Ishikawa (cell line): Measurements from ENCODE around the gene ARHGAP32.

Source experiments
- CEBPB ChIP-seq: IDR thresholded peaks from 2 replicates; pipeline ENCODE4 v1.6.1; 2012
- CREB1 ChIP-seq: IDR thresholded peaks from 2 replicates; pipeline ENCODE4 v1.6.1; 2012; ENCODE audit warnings: low read depth
- EGR1 ChIP-seq: IDR thresholded peaks from 2 replicates; pipeline ENCODE4 v1.6.1; 2012
- EP300 ChIP-seq: IDR thresholded peaks from 2 replicates; pipeline ENCODE4 v1.6.1; 2012; ENCODE audit warnings: borderline replicate concordance
- FOXM1 ChIP-seq: IDR thresholded peaks from 2 replicates; pipeline ENCODE4 v1.6.1; 2012; ENCODE audit warnings: low read depth, borderline replicate concordance
- MAX ChIP-seq: IDR thresholded peaks from 2 replicates; pipeline ENCODE4 v1.6.1; 2012
- NFIC ChIP-seq: IDR thresholded peaks from 2 replicates; pipeline ENCODE4 v1.6.1; 2012
- RAD21 ChIP-seq: IDR thresholded peaks from 2 replicates; pipeline ENCODE4 v1.6.1; 2012; ENCODE audit warnings: low read depth
- REST ChIP-seq: IDR thresholded peaks from 2 replicates; pipeline ENCODE4 v1.6.1; 2012; ENCODE audit warnings: low read depth, mild to moderate bottlenecking
- TAF1 ChIP-seq: IDR thresholded peaks from 2 replicates; pipeline ENCODE4 v1.6.1; 2012; ENCODE audit warnings: low read depth, mild to moderate bottlenecking
- TCF12 ChIP-seq: IDR thresholded peaks from 2 replicates; pipeline ENCODE4 v1.6.1; 2012; ENCODE audit warnings: low read depth
- TEAD4 ChIP-seq: IDR thresholded peaks from 2 replicates; pipeline ENCODE4 v1.6.1; 2012
- USF1 ChIP-seq: IDR thresholded peaks from 2 replicates; pipeline ENCODE4 v1.6.1; 2012
- YY1 ChIP-seq: IDR thresholded peaks from 2 replicates; pipeline ENCODE4 v1.6.1; 2012; ENCODE audit warnings: low read depth
- ZBTB7A ChIP-seq: IDR thresholded peaks from 2 replicates; pipeline ENCODE4 v1.6.1; 2012; ENCODE audit warnings: low read depth

ARHGAP32 gene

GRCh38 chr11:129141748-129142523 is 50.2 kb downstream of the ARHGAP32 start:
- TF ChIP-seq USF1, result no peak
- TF ChIP-seq CEBPB, result no peak
- no peak for TF ChIP-seq NFIC
- no peak for TF ChIP-seq RAD21
- no peak for TF ChIP-seq TAF1
- no peak for TF ChIP-seq REST
- TF ChIP-seq TCF12, result no peak
- no peak for TF ChIP-seq FOXM1
- TF ChIP-seq EP300, result no peak
- TF ChIP-seq CREB1, result no peak
- no peak for TF ChIP-seq EGR1
- no peak for TF ChIP-seq TEAD4
- no peak for TF ChIP-seq YY1
- no peak for TF ChIP-seq MAX
- TF ChIP-seq ZBTB7A, result no peak

- TF ChIP-seq EGR1, result no peak
- TF ChIP-seq FOXM1, result no peak
- no peak for TF ChIP-seq NFIC
- no peak for TF ChIP-seq ZBTB7A
- TF ChIP-seq TCF12, result no peak
- TF ChIP-seq USF1, result no peak
- TF ChIP-seq REST, result no peak
- no peak for TF ChIP-seq RAD21
- TF ChIP-seq CREB1, result no peak
- no peak for TF ChIP-seq TEAD4
- TF ChIP-seq YY1, result no peak
- TF ChIP-seq CEBPB, result no peak
- no peak for TF ChIP-seq EP300
- no peak for TF ChIP-seq TAF1
- TF ChIP-seq MAX, result no peak
Measured at GRCh38 chr11:129131316-129131715, 60.8 kb downstream of the ARHGAP32 start.

GRCh38 chr11:129119036-129119435 is 73.1 kb downstream of the ARHGAP32 start:
- TF ChIP-seq ZBTB7A, result no peak
- no peak for TF ChIP-seq REST

GRCh38 chr11:129117595-129118350 is 74.4 kb downstream of the ARHGAP32 start:
- TF ChIP-seq RAD21 (peak; percentile 99), NFIC (no peak)
